ENCODE data around the gene DFFB. TPM values are rescaled to one million over a fixed set of nuclear protein-coding genes. Genes with fewer than 3 reads are reported as not detected.

The DFFB gene
- total and polyA plus RNA-seq, 9 of the 15 experiments (the other 6 are each of a cell fraction or from before 2014, with no cell fraction given): 2.3 to 15.8 (median 11.5) TPM

- TF ChIP-seq MNT (conservative IDR thresholded peaks at IDR 0.05) (no peak), POLR2A (conservative IDR thresholded peaks at IDR 0.05) (no peak), ZNF76 (CRISPR knock-in tag; IDR thresholded peaks at IDR 0.05; ENCODE audit: borderline replicate concordance) (no peak), DEAF1 (CRISPR knock-in tag; IDR thresholded peaks at IDR 0.05) (peak; percentile 59; the same call in 1 of the 2 replicates), TEAD1 (CRISPR knock-in tag; IDR thresholded peaks at IDR 0.05) (peak in 1 of 2 experiments; percentile 52; a peak in 1 of 4 replicates), RUNX1 (IDR thresholded peaks at IDR 0.05; ENCODE audit: low read depth) (no peak), BCL6 (CRISPR knock-in tag; IDR thresholded peaks at IDR 0.05) (no peak), CREM (IDR thresholded peaks at IDR 0.05; ENCODE audit: low read depth) (peak; percentile 29; the same call in 1 of the 2 replicates), ZNF449 (CRISPR knock-in tag; IDR thresholded peaks at IDR 0.05) (no peak), ETV5 (CRISPR knock-in tag; IDR thresholded peaks at IDR 0.05; ENCODE audit: low read depth) (no peak), PBX2 (CRISPR knock-in tag; IDR thresholded peaks at IDR 0.05; ENCODE audit: low read depth) (no peak), PBX2 (tag; conservative IDR thresholded peaks at IDR 0.05; ENCODE audit: low read depth) (no peak), XRCC5 (IDR thresholded peaks at IDR 0.05; ENCODE audit: low read depth, low read length) (0 out of 2 replicates have a peak, but pooled peaks have one; percentile 53), MYNN (IDR thresholded peaks at IDR 0.05) (0 out of 2 replicates have a peak, but pooled peaks have one; percentile 26), MYNN (CRISPR knock-in tag; IDR thresholded peaks at IDR 0.05) (no peak), CHD2 (IDR thresholded peaks at IDR 0.05; ENCODE audit: low read depth, low read length) (0 out of 2 replicates have a peak, but pooled peaks have one; percentile 15), ZNF551 (CRISPR knock-in tag; IDR thresholded peaks at IDR 0.05) (no peak), CTBP1 (IDR thresholded peaks at IDR 0.05; ENCODE audit: borderline replicate concordance) (peak; percentile 34; the same call in 1 of the 2 replicates), GTF2A2 (tag; IDR thresholded peaks at IDR 0.05) (no peak), NCOA4 (IDR thresholded peaks at IDR 0.05; ENCODE audit: partially characterized antibody) (no peak)
Measured at GRCh38 chr1:3910857-3911845, 53.9 kb downstream of the DFFB start (continued).

Measured in K562 (cell line).